SJCRH30 (cell line): ENCODE data around the gene DBN1. TPM values are rescaled to one million over a fixed set of nuclear protein-coding genes. Genes with fewer than 3 reads are reported as not detected.
A peak's percentile ranks its signal among the peaks of the same experiment; 100 is the strongest.
"Not testable (repeated sequence)": the region's sequence is repeated elsewhere in the genome, so short reads cannot be mapped to it uniquely, and the experiment has no call there.

Experiments
- DNase-seq, 2 experiments: peaks; one replicate each; pipeline ENCODE4 v3.0.0-alpha.2; 2015 to 2020
- H3K27ac ChIP-seq: fragments of 250-450 bp; sonication (Bioruptor Pico); 2 replicates; pipeline ENCODE4 v1.5.1; 2020; ENCODE audit warnings: mild to moderate bottlenecking, moderate library complexity
- H3K27me3 ChIP-seq: fragments of 250-450 bp; sonication (Bioruptor Pico); 2 replicates; pipeline ENCODE4 v1.5.1; 2020; ENCODE audit warnings: mild to moderate bottlenecking, moderate library complexity
- H3K36me3 ChIP-seq: fragments of 250-450 bp; sonication (Bioruptor Pico); 2 replicates; pipeline ENCODE4 v1.5.1; 2020; ENCODE audit warnings: mild to moderate bottlenecking, moderate library complexity
- H3K4me1 ChIP-seq: fragments of 250-450 bp; sonication (Bioruptor Pico); 2 replicates; pipeline ENCODE4 v1.5.1; 2020; ENCODE audit warnings: mild to moderate bottlenecking, moderate library complexity
- H3K4me3 ChIP-seq: fragments of 250-450 bp; sonication (Bioruptor Pico); 2 replicates; pipeline ENCODE4 v1.5.1; 2020; ENCODE audit warnings: mild to moderate bottlenecking, moderate library complexity
- H3K9me3 ChIP-seq: fragments of 250-450 bp; sonication (Bioruptor Pico); replicated peaks from 2 replicates; pipeline ENCODE4 v1.5.1; 2020; ENCODE audit warnings: mild to moderate bottlenecking, moderate library complexity
- total RNA-seq: library from RNA; depleted of rRNA; stranded (reverse); fragments of >200 nt; shearing (Covaris generic); gene quantifications from 2 replicates; pipeline ENCODE4 v1.2.3, GENCODE V29; 2014

DBN1 gene
- total RNA-seq, 1 experiment from 2014 or later = 265 TPM

DNA sequence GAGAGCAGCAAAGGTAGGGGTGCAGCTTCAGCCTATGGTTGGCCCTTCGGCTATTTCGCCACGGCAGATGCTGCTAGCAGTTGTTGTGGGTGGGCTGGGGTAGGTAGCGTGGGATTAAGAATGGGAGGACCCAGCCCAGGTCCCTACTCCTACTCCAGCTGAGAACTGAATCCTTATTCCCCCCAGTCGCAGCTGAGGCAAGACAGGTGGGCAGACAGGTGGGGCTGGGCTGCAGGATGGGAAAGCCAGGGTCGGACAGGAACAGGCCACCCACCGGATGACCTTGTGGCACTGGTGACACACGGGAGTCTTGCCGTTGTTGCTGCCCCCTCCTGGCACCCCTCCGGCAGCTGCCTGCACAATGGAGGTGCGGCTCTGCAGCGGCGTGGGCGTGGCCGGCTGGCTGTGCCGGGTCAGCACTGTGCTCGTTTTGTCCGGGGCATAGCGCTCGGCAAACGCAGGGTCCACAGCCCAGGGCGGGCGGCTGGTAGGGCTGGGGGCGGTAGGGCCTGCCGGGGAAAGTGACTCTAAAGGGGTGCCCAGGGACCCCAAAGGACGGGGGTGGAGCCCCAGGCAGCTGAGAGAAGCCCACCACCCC is 15.8 kb upstream of the DBN1 start:
- Histone ChIP-seq H3K36me3 (peaks cover 56% of the 10 kb centered on the region), H3K9me3 (no peaks in the 10 kb centered on the region)

DNA sequence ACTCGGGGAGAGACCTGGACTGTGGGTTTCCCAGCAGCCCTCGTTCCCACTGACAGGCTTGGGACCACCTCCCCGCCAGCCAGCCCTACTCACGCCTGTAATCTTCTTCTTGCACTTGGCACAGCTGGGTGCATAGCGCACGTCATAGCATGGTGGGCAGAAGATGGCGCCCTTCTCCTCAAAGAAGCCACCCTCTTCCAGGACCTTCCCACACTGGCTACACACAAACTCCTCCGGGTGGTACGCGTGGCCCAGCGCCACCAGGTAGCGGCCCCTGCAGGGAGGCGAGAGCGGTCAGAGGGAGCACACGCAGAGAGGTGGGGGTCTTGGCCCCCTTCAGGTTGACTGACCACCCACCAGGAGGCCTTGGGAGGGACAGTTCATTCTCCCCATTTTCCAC is 14.5 kb upstream of the DBN1 start:
- H3K36me3 ChIP-seq = peaks cover 62% of the 10 kb centered on the region

More for the DNA sequence above, 15.8 kb upstream of the DBN1 start:
- Histone ChIP-seq H3K4me3 (no peak overlapping the region), H3K27me3 (no peaks in the 10 kb centered on the region), H3K4me1 (peaks cover 10% of the 10 kb centered on the region), H3K27ac (no peak overlapping the region)
- no peak for DNase-seq

DNA sequence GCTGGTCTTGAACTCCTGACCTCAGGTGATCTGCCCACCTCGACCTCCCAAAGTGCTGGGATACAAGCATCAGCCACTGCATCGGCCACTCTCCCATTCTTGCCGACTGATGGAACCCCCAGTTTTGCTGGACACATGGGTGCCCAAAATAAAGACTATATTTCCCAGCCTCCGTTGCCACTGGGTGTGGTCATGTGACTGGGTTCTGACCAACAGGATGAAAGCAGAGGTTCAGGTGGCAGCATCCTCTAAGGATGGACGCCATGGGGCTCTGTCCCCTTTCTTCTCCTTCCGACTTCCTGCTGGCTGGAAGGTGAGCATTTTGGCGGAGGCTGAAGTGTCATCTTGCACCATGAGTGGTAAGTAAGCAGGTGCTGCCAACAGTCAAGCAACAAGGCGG is 13.7 kb upstream of the DBN1 start:
- no peak for DNase-seq
- peaks cover 7% of the 10 kb centered on the region for H3K4me1 ChIP-seq
- H3K9me3 ChIP-seq = no peaks in the 10 kb centered on the region
- H3K36me3 ChIP-seq = peaks cover 58% of the 10 kb centered on the region
- H3K4me3 ChIP-seq = no peak overlapping the region
- H3K27me3 ChIP-seq = no peaks in the 10 kb centered on the region
- H3K27ac ChIP-seq = no peak overlapping the region

More for the DNA sequence above, 14.5 kb upstream of the DBN1 start:
- no peaks in the 10 kb centered on the region for H3K27me3 ChIP-seq
- no peak overlapping the region for H3K27ac ChIP-seq
- H3K4me1 ChIP-seq = peaks cover 7% of the 10 kb centered on the region
- DNase-seq = no peak
- H3K9me3 ChIP-seq = no peaks in the 10 kb centered on the region
- no peak overlapping the region for H3K4me3 ChIP-seq

DNA sequence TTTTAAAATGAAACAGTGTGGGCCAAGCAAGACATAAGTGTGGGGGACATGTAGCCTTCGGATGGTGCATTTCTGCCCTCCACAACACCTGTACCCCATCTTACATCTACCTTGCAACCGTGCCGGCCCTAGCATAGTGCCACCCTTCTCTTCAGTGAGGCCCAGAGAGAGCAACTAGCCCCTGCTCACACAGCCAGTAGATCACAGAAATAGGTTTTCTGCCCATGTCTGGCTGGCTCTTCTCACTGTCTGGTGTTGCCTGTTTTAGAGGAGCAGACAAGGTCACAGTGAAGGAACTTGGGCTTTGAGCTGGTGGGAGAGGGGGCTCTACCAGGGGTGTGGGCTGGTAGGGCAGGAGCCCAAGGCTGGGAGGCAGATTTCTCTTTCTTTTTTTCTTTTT is 12.8 kb upstream of the DBN1 start:
- Histone ChIP-seq H3K4me3 (no peak overlapping the region), H3K27me3 (no peaks in the 10 kb centered on the region), H3K4me1 (peaks cover 7% of the 10 kb centered on the region), H3K27ac (no peak overlapping the region), H3K9me3 (no peaks in the 10 kb centered on the region), H3K36me3 (peaks cover 61% of the 10 kb centered on the region)
- no peak for DNase-seq

GRCh38 chr5:177485753-177486152 is 12.3 kb upstream of the DBN1 start:
- H3K4me3 ChIP-seq, H3K4me1 ChIP-seq, H3K9me3 ChIP-seq, H3K27ac ChIP-seq, DNase-seq, H3K27me3 ChIP-seq: not testable (repeated sequence)
- peaks cover 56% of the 10 kb centered on the region for H3K36me3 ChIP-seq

DNA sequence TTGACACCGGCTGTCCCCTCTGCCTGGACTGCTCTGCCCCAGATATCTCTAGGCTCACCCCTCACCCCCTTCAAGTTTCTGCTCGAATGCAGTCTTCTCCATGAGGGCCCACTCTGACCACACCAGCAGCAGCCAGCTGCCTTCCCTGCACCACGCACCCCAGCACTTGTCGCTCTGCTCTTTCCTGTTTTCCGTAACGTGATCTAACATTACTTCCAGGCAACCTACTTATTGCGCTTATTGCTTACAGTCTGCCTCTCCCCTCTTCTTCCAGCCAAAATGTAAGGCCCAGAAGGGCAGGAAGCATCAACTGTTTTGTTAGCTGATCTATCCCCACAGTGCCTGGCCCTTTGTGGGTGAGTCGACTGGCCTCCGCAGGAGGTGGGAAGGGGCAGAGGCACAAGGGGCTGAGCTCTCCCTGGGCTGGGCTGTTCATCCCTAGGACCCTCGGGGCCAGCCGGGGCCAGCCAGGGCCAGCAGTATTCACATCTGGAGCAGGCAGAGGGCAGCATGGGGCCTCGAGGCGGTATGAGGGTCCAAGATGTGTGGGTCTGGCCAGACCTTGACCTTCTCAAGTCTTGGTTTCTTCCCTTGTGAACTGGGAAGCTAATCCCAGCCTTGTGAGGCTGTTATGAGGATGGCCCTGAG is 11.6 kb upstream of the DBN1 start:
- Histone ChIP-seq H3K9me3 (no peaks in the 10 kb centered on the region), H3K27ac (peak overlapping the region; percentile 9; the same call in 1 of the 2 replicates), H3K27me3 (no peaks in the 10 kb centered on the region), H3K4me3 (no peak overlapping the region), H3K36me3 (peaks cover 50% of the 10 kb centered on the region), H3K4me1 (peaks cover 10% of the 10 kb centered on the region)
- DNase-seq = peak in 1 of 2 experiments; percentile 49

GRCh38 chr5:177483994-177484901 is 10.8 kb upstream of the DBN1 start:
- DNase-seq = peak in 1 of 2 experiments; percentile 58
- Histone ChIP-seq H3K9me3 (no peaks in the 10 kb centered on the region), H3K27me3 (no peaks in the 10 kb centered on the region), H3K36me3 (peaks cover 42% of the 10 kb centered on the region), H3K27ac (peak overlapping the region; percentile 9; the same call in 1 of the 2 replicates), H3K4me1 (peaks cover 13% of the 10 kb centered on the region), H3K4me3 (no peak overlapping the region)

- DNase-seq = no peak
- Histone ChIP-seq H3K27me3 (no peaks in the 10 kb centered on the region), H3K4me1 (peaks cover 13% of the 10 kb centered on the region), H3K4me3 (no peak overlapping the region), H3K27ac (no peak overlapping the region), H3K36me3 (peaks cover 34% of the 10 kb centered on the region), H3K9me3 (no peaks in the 10 kb centered on the region)
Measured at GRCh38 chr5:177483042-177483441, 9.6 kb upstream of the DBN1 start.

GRCh38 chr5:177482359-177482795 is 8.9 kb upstream of the DBN1 start:
- H3K9me3 ChIP-seq = no peaks in the 10 kb centered on the region
- no peak overlapping the region for H3K4me3 ChIP-seq
- peaks cover 13% of the 10 kb centered on the region for H3K4me1 ChIP-seq
- no peaks in the 10 kb centered on the region for H3K27me3 ChIP-seq
- no peak overlapping the region for H3K27ac ChIP-seq
- peaks cover 27% of the 10 kb centered on the region for H3K36me3 ChIP-seq
- no peak for DNase-seq

- Histone ChIP-seq H3K4me3 (no peak overlapping the region), H3K27ac (no peak overlapping the region), H3K27me3 (no peaks in the 10 kb centered on the region), H3K36me3 (peaks cover 22% of the 10 kb centered on the region), H3K4me1 (peaks cover 10% of the 10 kb centered on the region), H3K9me3 (no peaks in the 10 kb centered on the region)
- DNase-seq = no peak
Measured at GRCh38 chr5:177479774-177480173, 6.3 kb upstream of the DBN1 start.

DNA sequence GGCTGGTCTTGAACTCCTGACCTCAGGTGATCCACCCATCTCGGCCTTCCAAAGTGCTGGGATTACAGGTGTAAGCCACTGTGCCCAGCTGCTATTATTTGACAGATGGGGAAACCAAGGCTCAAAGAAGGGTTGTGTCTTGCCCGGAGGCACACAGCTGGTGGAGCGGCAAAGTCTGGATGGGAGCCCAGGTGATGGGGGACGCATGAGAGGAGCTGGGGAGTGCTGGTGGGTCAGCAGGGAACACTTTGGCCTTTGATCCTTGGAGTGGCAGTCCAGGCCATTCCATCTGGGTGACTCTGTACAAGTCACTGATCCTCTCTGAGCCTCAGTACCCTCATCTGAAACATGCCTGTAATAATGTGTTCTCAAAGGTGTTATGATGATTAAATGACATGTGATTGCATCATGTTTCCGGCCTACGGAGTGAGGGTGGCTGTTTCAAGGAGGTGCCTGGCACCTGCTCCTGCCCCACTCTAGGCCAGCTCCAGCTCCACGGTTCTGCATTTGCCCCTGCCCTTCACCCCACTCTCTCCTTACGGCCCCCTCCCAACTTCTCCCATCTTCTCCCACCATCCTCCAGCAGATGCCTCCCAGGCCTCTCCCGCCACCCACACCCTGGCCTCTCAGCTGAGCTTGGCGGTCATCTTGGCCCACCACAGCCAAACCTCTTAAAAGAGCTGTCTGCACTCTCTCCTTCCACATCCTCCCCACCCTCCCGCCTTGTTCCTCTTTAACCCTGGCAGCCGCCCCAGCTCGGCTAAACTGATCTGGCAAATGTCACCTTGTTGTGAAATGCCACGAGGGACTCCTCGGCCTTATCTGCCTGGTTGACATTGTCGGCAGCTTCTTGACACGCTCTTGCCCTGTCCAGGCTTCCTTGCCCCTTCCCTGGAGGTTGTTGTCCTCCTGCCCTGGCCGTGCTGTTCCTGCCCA is 5.5 kb upstream of the DBN1 start:
- Histone ChIP-seq H3K36me3 (peaks cover 18% of the 10 kb centered on the region), H3K27me3 (no peaks in the 10 kb centered on the region), H3K4me1 (peaks cover 9% of the 10 kb centered on the region; the same call in 1 of the 2 replicates), H3K4me3 (no peak overlapping the region), H3K27ac (no peak overlapping the region), H3K9me3 (no peaks in the 10 kb centered on the region)
- no peak for DNase-seq

- 0 out of 2 replicates have a peak, but pooled peaks cover 10% of the 10 kb centered on the region for H3K4me1 ChIP-seq
- no peaks in the 10 kb centered on the region for H3K27me3 ChIP-seq
- no peaks in the 10 kb centered on the region for H3K9me3 ChIP-seq
- DNase-seq = no peak
- H3K36me3 ChIP-seq = peaks cover 7% of the 10 kb centered on the region; the same call in 1 of the 2 replicates
- no peak overlapping the region for H3K4me3 ChIP-seq
- H3K27ac ChIP-seq = no peak overlapping the region
Measured at GRCh38 chr5:177477701-177478477, 4.5 kb upstream of the DBN1 start.

- Histone ChIP-seq H3K9me3 (no peaks in the 10 kb centered on the region), H3K27ac (no peak overlapping the region), H3K4me3 (no peak overlapping the region), H3K4me1 (peaks cover 16% of the 10 kb centered on the region; the same call in 1 of the 2 replicates), H3K27me3 (no peaks in the 10 kb centered on the region), H3K36me3 (peaks cover 11% of the 10 kb centered on the region)
- no peak for DNase-seq
Measured at GRCh38 chr5:177476531-177477233, 3.2 kb upstream of the DBN1 start.
